ENCODE results near the gene ZNF318.
"Not testable (repeated sequence)": the region's sequence is repeated elsewhere in the genome, so short reads cannot be mapped to it uniquely, and the experiment has no call there.

Gene ZNF318, protein sequence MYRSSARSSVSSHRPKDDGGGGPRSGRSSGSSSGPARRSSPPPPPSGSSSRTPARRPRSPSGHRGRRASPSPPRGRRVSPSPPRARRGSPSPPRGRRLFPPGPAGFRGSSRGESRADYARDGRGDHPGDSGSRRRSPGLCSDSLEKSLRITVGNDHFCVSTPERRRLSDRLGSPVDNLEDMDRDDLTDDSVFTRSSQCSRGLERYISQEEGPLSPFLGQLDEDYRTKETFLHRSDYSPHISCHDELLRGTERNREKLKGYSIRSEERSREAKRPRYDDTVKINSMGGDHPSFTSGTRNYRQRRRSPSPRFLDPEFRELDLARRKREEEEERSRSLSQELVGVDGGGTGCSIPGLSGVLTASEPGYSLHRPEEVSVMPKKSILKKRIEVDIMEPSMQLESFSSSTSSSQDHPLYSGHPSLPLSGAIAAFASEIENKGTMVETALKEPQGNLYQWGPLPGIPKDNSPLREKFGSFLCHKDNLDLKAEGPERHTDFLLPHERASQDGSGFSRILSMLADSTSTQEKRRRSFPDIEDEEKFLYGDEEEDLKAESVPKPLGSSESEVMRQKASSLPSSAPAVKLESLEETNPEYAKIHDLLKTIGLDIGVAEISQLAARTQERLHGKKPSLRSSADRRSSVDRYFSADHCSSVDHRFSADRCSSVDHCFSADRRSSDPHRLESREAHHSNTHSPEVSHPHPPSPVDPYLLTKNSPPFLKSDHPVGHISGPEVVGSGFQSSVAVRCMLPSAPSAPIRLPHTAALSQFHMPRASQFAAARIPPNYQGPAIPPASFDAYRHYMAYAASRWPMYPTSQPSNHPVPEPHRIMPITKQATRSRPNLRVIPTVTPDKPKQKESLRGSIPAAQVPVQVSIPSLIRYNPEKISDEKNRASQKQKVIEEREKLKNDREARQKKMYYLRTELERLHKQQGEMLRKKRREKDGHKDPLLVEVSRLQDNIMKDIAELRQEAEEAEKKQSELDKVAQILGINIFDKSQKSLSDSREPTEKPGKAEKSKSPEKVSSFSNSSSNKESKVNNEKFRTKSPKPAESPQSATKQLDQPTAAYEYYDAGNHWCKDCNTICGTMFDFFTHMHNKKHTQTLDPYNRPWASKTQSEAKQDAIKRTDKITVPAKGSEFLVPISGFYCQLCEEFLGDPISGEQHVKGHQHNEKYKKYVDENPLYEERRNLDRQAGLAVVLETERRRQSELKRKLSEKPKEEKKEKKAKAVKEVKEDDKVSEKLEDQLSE (N-terminal part only)

DNA sequence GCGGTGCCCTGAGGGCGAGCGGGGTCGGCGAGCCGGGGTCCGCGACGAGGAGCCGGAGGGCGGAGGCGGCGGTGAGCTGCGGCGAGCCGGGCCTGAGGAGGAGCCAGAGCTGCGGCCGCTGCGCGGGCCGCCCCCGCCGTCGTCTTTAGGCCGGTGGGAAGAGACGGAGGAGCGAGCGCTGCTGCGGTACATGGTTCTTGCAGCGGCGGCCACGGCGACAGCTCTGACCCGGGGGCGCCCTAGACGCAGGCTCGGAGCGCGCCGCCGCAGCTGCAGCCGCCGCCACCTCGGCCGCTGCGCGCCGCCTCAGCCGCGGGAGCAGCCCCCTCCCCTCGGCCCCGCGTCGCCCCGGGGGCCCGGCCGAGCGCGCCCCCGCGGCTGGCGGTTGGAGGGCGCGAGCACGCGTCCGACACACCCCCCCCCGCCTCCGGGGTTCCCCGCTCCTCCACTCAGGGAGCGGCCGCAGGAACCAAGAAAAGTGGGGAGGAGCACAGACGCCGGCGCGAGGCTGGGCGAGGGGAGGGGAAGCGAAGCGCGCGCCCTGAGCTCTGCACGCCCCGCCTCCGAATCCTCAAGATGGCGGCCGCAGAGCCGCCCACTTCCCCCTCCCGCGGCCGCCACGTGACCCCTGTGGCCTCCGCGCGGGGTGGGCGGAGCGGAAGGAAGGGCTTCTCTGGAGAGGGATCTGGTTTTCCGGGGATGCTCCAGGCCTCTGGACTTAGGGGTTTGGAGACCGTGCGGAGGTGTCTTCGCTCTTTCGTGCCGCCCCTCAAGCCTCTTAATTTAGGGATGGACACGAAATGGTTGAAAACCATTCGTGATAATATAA, at the start of gene ZNF318:
Gene ZNF318, minus strand, starts transcription at position 474 of the 829 bp plus-strand sequence. Its CDS starts 282 bp downstream, at position 192.
- peak; percentile 27 to 98 (median 95) for DNase-seq

DNA sequence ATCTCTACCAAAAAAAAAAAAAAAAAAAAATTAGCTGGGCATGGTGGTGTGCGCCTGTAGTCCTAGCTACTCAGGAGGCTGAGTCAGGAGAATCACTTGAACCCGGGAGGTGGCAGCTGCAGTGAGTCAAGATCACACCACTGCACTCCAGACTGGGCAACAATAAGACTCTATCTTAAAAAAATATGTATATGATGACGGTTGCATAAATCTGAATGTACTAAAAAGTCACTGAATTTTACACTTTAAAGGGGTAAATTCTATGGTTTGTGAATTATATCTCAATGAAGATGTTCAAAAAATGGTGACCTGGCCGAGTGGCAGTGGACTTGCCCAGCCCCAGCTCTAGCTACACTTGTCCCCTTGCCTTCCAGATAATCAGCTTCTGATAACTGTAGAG, 47.5 kb upstream of the ZNF318 start:
- DNase-seq = no peak

DNA sequence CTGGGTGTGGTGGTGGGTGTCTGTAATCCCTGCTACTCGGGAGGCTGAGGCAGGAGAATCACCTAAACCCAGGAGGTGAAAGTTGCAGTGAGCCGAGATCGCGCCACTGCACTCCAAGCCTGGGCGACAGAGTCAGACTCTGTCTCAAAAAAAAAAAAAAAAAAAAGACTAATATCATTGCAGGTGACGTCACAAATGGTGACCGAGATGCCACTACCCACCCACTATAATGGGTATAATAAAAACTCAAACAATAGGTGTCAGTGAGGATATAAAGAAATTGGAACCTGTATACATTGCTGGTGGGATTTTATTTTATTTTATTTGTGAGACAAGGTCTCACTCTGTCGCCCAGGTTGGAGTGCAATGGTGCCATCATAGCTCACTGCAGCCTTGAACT, 45.8 kb upstream of the ZNF318 start:
- DNase-seq = not testable (repeated sequence)

DNA sequence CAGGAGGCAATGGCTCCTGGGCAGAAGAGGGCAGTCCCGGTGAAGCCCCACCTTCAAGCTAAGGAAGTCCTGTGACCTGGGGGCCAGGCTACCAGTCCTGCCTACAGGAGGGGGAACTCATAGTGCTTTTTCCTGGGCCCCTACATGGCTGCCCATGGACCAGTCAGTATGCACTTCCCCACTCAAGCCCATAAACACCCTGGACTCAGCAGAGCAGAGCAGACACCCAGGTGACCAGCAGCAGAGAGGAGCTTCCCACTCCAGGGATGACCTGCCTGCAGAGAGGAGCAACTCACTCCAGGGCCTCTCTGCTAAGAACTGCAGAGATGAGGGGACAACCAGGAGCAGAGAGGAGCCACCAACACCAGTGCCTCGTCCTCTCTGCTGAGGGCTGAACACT, 43.6 kb upstream of the ZNF318 start:
- DNase-seq = no peak

DNA sequence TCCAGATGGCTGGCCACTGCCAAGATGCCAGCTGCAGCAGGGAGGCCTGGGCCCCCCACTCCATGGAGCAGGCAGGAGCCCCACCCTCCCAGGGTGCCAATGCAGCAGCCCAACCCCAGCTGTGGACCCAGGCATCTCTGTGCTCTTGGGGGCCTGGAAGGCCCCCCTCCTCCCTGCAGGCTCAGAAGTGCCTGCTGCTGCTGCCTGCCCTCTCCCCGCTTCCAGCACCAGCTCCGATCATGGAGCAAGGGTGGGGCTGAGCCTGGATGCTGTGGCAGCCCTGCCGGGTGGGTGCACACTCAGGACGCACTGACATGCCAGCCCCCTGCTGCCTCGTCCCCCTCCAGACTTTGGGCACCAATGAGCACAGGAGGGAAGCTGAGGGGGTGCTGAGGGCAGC, 43.1 kb upstream of the ZNF318 start:
- no peak for DNase-seq

DNA sequence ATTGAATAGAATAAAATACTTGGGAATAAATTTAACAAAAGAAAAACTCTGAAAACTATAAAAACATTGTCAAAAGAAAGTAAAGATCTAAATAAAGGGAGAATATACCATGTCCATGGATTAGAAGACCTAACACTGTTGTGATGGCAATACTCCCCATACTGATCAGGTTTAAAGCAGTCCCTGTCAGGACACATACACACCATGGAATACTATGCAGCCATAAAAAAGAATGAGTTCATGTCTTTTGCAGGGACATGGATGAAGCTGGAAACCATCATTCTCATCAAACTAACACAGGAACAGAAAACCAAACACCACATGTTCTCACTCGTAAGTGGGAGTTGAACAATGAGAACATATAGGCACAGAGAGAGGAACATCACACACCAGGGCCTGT, 41.3 kb upstream of the ZNF318 start:
- DNase-seq = not testable (repeated sequence)

DNA sequence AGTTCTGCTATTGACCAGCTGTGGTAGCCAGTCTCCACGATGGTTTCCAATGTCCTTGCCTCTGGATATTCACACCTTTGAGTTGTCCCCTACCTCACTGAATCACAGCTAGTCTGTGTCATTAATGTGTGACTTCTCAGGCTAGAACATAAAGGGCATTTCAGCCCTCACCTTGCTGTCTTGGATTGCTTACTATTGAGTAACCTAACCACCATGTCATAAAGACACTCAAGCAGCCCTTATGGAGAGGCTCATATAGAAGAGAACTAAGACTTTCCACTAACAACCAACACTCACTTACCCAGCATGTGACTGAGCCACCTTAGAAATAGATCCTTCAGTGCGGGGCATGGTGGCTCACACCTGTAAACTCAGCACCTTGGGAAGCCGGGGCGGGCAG, 38.8 kb upstream of the ZNF318 start:
- DNase-seq = no peak

DNA sequence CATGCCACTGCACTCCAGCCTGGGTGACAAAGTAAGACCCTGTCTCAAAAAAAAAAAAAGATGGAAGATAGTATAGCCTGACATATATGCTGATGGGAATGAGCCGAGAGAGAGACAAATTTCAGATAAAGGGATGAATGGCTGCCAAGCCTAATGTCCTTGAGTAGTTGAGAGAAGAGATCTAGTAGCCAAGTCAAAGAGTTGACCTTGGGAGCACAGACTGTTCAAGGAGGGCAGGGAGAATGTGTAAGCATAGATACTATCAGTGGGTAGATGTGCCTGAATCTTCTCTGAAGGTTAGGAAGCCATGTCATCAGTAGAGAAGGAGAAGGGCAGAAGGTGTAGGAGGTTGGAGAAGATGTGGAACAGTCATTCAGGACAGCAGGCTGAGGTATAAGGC, 37.8 kb upstream of the ZNF318 start:
- no peak for DNase-seq

DNA sequence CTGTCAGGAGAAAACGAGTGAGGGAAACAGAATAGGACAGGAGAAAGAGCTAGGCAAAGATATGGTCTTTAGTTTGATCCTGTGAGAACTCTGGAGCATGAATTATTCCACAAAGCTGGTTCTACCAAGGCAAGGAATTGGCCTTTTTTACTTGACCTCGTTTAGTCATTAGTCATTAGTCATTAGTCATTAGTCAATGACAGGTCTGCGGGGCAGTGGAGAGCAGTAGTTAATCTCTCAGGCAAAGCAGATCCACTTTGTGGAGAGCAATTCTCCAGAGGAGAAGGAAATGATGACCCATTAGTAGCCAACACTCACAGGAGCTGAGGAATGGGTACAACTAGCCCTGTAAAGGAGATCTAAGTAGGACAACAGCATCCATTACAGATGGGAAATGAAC, 35.9 kb upstream of the ZNF318 start:
- DNase-seq = no peak

DNA sequence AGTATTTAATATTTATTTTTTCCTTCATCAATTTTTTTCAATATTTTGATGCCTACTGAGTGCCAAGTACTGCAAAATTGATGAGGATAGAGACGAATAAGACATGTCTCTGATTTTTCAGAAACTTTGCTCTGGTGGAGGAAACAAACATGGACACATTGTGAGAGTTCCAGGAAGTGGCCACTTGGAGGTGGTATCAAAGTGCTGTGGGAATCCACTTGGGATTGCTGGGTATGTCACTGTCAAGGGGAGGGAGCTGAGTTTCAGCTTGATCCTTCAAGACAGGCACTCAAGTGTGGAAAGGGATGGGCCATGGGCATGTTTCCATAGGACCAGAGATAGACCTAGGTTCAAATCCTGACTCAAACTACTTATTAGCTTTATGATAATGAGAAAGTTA, 33.4 kb upstream of the ZNF318 start:
- DNase-seq = no peak

DNA sequence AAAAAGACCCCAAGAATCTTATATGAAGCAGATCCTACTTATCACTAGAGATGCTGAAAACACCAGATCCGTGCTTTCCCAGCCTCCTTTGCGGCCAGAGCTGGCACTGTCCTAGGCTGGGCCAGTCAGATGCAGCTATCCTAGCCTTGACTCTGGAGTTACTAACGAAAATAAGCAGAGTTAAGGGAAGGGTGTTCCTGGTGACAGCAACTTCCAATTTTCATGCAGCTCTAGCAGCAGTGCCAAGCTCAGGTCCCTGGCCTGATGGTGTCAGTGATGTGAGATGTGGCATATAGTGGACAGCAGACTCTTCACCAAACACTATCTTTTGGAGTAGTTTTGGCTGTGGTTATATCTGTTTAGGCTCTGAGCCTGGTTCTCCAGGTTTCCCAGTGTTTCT, 32.3 kb upstream of the ZNF318 start:
- no peak for DNase-seq

DNA sequence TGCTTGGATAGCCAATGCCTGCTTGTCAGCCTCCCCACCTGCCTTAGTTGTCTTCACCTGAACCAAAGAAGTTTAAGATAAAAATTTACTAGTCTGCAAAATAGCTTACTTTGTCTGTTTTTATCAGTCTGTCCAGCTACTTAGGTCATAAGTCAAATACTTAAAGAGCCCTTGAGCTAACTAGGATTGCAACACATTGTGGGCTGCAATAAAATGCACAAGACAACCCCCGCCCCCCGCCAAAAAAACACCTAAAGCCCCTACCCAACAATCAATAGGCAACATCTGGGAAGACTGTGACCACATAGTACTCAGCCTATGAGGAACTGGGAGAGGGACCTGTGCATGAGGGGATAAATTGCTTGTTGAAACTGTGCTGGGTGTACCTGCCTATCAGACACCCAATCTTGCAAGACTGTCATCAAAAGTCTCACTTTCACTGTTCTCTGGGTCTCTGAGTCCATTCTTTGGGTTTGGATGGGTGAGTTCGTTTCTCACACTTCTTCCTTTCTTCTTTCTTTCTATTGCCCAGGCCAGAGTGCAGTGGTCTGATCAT, 30.6 kb upstream of the ZNF318 start:
- no peak for DNase-seq

DNA sequence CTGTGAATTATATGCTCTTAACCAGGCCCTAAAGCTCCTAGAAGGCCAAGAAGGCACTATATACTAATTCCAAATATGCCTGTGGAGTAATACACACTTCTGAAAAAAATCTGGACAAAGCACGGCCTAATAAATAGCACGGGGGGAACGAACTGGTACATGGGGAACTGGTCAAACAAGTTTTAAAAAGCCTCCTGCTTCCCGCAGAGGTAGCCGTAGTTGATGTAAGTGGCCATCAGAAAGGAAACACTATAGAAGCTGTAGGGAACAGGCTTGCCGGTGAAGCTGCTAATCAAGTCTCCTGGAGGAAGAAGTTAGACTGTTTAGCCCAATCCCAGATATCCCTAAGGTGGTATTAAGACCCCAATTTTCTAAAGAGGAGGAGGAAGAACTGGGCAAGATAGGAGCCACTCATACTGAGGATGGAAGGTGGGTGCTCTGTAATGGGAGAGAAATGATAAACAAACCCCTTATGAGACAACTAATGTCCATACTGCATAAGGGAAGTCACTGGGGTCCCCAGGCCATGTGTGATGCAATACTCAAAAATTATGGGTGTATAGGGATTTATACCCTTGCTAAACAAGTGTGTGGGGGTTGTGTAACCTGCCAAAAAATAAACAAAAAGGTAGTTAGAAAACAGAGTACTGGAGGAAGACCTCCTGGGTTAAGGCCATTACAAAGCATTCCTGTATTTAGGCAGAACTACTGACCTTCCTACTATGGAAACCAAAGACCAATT, 27.1 kb upstream of the ZNF318 start:
- no peak for DNase-seq

DNA sequence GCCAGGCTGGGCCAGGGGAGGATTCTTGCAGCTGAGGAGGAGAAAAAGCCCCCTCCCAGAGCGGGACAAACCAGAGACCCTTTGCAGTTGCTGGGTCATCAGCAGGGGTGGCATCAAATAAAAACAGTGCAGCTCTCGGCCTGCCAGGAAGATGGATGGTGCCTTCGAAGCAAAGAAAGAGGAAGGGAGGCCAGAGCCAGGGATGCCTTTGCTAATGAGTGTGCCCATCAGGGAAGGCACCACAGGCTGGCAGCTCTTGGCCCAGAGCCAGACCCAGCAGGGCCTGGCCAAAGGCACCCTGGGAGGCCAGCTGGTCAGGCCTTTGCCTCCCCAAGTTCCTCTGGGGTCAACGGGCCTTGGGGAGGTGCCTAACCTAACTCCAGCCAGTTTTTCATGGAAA, 26.3 kb upstream of the ZNF318 start:
- DNase-seq = peak in 16 of 56 donors; percentile 1 to 34 (median 10)

DNA sequence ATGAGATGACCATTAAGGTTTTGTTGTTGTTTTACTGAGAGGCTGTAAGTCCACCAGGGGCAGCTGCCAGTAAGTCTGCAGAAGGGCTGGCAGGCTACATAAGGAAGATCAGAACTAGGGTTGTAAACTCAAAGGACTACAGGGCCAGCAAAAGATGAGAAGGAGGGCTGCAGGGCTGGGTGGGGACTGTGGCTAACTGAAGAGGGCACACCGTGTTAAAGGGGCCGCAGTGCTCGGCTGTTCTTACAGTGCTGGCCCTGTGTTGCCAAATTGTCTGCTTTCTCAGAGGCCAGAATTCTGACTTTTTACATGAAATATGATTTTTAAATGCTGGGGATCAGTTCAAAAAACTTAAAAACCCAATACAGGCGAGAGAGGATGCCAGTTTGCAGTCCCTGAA, 25.5 kb upstream of the ZNF318 start:
- DNase-seq = no peak

DNA sequence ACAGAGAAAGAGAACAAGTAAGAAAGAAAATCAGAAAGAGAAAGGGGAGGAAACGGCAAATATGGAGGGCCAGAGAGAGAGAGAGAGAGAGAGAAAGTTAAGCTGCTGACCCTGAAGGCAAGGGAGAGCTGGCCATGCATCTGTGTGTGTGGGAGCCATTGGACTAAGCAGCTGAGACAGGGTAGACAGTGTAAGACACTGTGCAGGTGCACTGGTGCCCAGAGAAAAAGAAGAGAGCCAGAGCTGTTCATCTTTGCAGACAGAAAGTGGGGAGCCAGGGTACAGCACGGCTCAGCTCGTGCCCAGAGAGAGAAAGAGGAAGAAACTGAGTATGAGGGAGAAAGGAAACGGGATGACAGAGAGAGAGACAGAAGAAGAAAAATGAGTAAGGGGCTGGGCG, 24.2 kb upstream of the ZNF318 start:
- DNase-seq = no peak

DNA sequence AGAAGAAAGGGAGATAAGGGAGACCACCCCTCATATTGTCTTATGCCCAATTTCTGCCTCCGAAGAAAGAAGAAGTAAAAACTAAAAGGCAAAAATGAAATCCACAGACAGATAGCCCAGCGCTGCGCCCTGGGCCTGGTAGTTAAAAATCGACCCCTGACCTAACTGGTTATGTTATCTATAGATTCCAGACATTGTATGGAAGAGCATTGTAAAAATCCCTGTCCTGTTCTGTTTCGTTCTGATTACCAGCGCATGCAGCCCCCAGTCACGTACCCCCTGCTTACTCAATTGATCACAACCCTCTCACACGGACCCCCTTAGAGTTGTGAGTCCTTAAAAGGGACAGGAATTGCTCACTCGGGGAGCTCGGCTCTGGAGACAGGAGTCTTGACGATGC, 23.7 kb upstream of the ZNF318 start:
- DNase-seq = not testable (repeated sequence)

DNA sequence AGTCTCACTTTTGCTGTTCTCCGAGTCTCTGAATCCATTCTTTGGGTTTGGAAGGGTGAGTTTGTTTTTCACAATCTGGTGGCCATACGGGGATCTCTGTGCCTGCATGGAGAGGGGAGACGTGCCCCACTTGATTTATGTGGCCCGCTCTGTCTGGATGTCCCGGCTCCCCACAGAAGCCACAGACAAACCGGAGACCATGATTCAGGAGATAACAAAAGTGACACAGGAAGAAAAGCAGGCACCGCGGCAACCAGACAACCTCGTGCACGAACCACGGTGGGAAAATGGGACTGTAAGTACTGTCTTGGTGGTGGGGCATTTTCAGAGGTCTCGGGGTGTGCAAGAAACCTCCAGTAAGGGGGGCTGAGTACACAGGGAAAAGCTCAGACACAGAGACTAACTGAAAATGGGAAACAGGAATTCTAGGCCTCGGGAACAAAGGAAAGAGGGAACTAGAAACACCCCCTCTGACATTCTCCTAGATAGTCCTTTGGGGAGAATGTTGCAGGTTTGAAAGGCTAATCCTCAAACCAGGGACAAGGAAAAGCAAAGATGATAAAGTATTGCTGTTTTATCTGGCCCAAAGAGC, 22.1 kb upstream of the ZNF318 start:
- DNase-seq = no peak

DNA sequence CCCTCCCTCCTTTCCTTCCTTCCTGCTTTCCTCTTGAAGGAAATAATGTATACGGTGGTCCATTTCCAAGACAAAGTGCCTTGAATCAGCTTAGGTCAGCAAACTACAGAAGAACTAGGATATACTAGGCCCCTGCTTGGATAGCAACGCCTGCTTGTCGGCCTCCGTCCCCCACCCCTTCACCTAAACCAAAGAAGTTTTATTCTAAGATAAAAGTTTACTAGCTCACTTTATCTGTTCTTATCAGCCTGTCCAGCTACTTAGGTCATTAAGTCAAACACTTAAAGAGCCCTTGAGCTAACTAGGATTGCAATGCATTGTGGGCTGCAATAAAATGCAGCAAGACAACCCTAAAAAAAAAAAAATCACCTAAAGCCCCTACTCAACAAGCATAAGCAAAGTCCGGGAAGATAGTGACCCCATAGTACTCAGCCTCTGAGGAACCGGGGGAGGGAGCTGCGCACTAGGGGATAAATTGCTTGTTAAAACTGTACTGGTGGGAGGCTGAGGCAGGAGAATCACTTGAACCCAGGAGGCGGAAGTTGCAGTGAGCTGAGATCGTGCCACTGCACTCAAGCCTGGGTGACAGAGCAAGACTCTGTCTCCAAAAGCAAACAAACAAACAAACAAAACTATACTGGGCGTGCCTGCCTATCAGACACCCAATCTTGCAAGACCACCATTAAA, 21.4 kb upstream of the ZNF318 start:
- not testable (repeated sequence) for DNase-seq

Data from nucleus accumbens (tissue), 56 donors.